OCI-LY7 (cell line): ENCODE results near the gene SNRNP27. TPM values are rescaled to one million over a fixed set of nuclear protein-coding genes. Genes with fewer than 3 reads are reported as not detected.

Experiments
- BruUV-seq: library from RNA; stranded (reverse); fragments of 400-500 nt; replicated peaks from 2 replicates; lab custom pipeline; 2021; lab: Mats Ljungman, UMichigan
- CTCF ChIA-PET: fragments of 300-600 bp; sonication (Branson Sonifier 250); formaldehyde crosslinking; loops from one replicate; lab custom pipeline; 2022; ENCODE audit warnings: antibody characterized with exemption; ENCODE audit not compliant: unreplicated experiment; lab: Charles Lee
- POLR2A ChIA-PET: fragments of 300-600 bp; sonication (Branson Sonifier 250); formaldehyde crosslinking; loops from one replicate; lab custom pipeline; 2022; ENCODE audit warnings: antibody characterized with exemption; lab: Charles Lee
- DNase-seq: peaks from one replicate; pipeline ENCODE4 v3.0.0-alpha.2; 2015; ENCODE audit warnings: low spot score
- H2AFZ ChIP-seq: fragments of 200-600 bp; sonication (generic), shearing (Covaris generic); 2 replicates; pipeline ENCODE4 v1.6.1; 2014; ENCODE audit warnings: mild to moderate bottlenecking, antibody characterized with exemption, low read length, moderate library complexity
- H3K27ac ChIP-seq: fragments of 200-600 bp; sonication (generic); 2 replicates; pipeline ENCODE4 v1.5.1; 2014; ENCODE audit warnings: mixed run types, low read depth, mild to moderate bottlenecking, moderate library complexity, low read length, inconsistent platforms; ENCODE audit not compliant: poor library complexity, severe bottlenecking
- H3K36me3 ChIP-seq: fragments of 200-600 bp; sonication (generic); 2 replicates; pipeline ENCODE4 v1.6.1; 2014; ENCODE audit warnings: mild to moderate bottlenecking, antibody characterized with exemption, low read length, moderate library complexity, mixed read lengths; ENCODE audit not compliant: insufficient read depth
- H3K4me1 ChIP-seq: fragments of 200-600 bp; sonication (generic); 2 replicates; pipeline ENCODE4 v1.5.1; 2014; ENCODE audit warnings: mild to moderate bottlenecking, low read length; ENCODE audit not compliant: insufficient read depth, poor library complexity, severe bottlenecking
- H3K4me2 ChIP-seq: fragments of 200-600 bp; sonication (generic); 2 replicates; pipeline ENCODE4 v1.6.1; 2014; ENCODE audit warnings: mild to moderate bottlenecking, low read length
- H3K4me3 ChIP-seq: fragments of 200-600 bp; sonication (generic); 2 replicates; pipeline ENCODE4 v1.5.1; 2014; ENCODE audit warnings: mild to moderate bottlenecking, low read depth, low read length; ENCODE audit not compliant: poor library complexity, severe bottlenecking
- H3K79me2 ChIP-seq: fragments of 200-600 bp; sonication (generic); 2 replicates; pipeline ENCODE4 v1.6.1; 2016; ENCODE audit warnings: low read depth, mild to moderate bottlenecking, low read length, moderate library complexity, mixed read lengths; ENCODE audit not compliant: insufficient read depth
- H3K9me2 ChIP-seq: fragments of 200-600 bp; sonication (generic); 2 replicates; pipeline ENCODE4 v1.6.1; 2016; ENCODE audit warnings: mild to moderate bottlenecking, low read length, mixed read lengths; ENCODE audit not compliant: insufficient read depth
- H3K9me3 ChIP-seq: fragments of 200-600 bp; sonication (generic); 2 replicates; pipeline ENCODE4 v1.6.1; 2014; ENCODE audit warnings: mild to moderate bottlenecking, mixed run types, low read length, mixed read lengths
- H4K20me1 ChIP-seq: fragments of 200-600 bp; sonication (generic); 2 replicates; pipeline ENCODE4 v1.6.1; 2014; ENCODE audit warnings: mild to moderate bottlenecking, antibody characterized with exemption, low read length, moderate library complexity, mixed read lengths; ENCODE audit not compliant: insufficient read depth
- EZH2phosphoT487 ChIP-seq: fragments of 200-600 bp; sonication (generic); IDR thresholded peaks from 2 replicates; pipeline ENCODE4 v1.6.1; 2018; ENCODE audit warnings: low read depth, borderline replicate concordance, mild to moderate bottlenecking, mixed run types, antibody characterized with exemption, low read length, moderate library complexity, mixed read lengths
- intact Hi-C: fragments of 100-400 bp; cut with micrococcal nuclease; formaldehyde crosslinking; loops from one replicate; pipeline ENCODE4 v1.10.0; 2022; ENCODE audit not compliant: unreplicated experiment
- total RNA-seq, 2 experiments: library from RNA; depleted of rRNA in 1 of 2; stranded (reverse); fragments of >200 nt in 1 of 2; shearing (Covaris generic) in 1 of 2; gene quantifications; 2 replicates each; pipeline ENCODE4 v1.2.3, GENCODE V29; 2014 to 2022
- TF ChIP-seq, protein P1 (sequence below): fragments of 200-600 bp; sonication (generic); conservative IDR thresholded peaks from 2 replicates; pipeline ENCODE4 v1.5.1; 2014; ENCODE audit warnings: mild to moderate bottlenecking, antibody characterized with exemption, low read length, moderate library complexity, mixed read lengths

The SNRNP27 gene
- total RNA-seq, 2 experiments from 2014 or later = 42.2 to 76.0 TPM

- Histone ChIP-seq H2AFZ (peak overlapping the region; percentile 90; the same call in 1 of the 2 replicates), H4K20me1 (no peaks in the 10 kb centered on the region), H3K4me2 (0 out of 2 replicates have a peak overlapping the region, but pooled peaks have one; percentile 56), H3K9me3 (no peaks in the 10 kb centered on the region), H3K4me3 (no peak overlapping the region), H3K79me2 (no peaks in the 10 kb centered on the region), H3K36me3 (no peaks in the 10 kb centered on the region), H3K4me1 (peaks cover 17% of the 10 kb centered on the region), H3K27ac (no peak overlapping the region), H3K9me2 (no peaks in the 10 kb centered on the region)
- BruUV-seq = no TSS peak
- ChIA-PET CTCF (no interaction called here), POLR2A (interaction anchor here (0.7 kb wide), 1 partner anchor 186 kb away, joined by 3 read pairs; no protein-coding TSS in a partner anchor)
- intact Hi-C loops = no loop called here
- TF ChIP-seq EZH2phosphoT487 = no peak
- TF ChIP-seq, protein P1, sequence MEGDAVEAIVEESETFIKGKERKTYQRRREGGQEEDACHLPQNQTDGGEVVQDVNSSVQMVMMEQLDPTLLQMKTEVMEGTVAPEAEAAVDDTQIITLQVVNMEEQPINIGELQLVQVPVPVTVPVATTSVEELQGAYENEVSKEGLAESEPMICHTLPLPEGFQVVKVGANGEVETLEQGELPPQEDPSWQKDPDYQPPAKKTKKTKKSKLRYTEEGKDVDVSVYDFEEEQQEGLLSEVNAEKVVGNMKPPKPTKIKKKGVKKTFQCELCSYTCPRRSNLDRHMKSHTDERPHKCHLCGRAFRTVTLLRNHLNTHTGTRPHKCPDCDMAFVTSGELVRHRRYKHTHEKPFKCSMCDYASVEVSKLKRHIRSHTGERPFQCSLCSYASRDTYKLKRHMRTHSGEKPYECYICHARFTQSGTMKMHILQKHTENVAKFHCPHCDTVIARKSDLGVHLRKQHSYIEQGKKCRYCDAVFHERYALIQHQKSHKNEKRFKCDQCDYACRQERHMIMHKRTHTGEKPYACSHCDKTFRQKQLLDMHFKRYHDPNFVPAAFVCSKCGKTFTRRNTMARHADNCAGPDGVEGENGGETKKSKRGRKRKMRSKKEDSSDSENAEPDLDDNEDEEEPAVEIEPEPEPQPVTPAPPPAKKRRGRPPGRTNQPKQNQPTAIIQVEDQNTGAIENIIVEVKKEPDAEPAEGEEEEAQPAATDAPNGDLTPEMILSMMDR = no peak
- no peak for DNase-seq
These were observed 52.2 kb downstream of the SNRNP27 start for GRCh38 chr2:69945941-69946340.

DNA sequence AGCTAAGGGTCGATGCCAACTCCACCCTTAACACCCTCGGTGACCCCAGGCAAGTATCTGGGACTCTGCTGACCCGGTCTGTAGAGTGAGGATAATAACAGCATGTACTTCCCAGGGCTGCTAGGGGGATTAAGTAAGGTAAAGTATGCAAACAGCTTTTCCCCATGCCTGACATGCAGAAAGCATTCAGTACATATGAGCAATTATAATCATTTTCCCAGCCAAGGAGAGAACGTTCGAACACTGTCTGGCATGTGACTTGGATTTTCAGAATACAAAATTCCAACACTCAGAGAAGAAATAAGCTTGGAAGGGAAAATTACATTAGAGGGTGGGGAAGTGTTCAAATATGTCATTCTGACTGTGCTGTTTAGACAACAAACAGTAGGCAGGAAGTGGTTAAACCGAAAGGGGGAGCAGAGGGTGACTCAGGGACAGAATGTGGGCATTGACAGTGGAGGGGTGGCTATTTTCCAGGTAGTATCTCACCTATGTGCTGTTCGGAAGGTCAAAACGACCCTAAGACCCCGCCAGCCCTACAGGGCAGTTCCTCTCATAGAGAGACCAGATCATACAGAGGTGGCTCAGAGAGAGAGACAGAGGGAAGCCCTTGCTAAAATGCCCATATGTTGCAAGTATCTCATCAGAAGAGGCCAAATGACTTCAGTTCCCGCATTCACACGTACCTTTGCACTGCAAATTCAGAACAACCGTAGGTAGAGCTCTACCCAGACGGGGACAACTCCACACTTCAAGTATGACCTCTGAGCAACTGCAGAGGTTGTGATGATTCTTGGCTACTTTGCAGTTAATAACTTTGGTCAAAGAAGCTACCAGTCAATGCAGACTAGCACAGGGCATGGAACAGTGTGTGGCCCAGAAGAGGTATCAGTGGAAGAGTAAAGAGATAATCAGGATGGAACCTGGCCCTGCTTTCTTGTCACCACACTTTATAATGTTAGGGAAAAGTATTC lies 52.9 kb downstream of the SNRNP27 start:
- intact Hi-C loops = no loop called here
- Histone ChIP-seq H3K36me3 (no peaks in the 10 kb centered on the region), H3K4me2 (peak overlapping the region; percentile 56), H3K9me3 (no peaks in the 10 kb centered on the region), H2AFZ (peak overlapping the region; percentile 90), H3K79me2 (no peaks in the 10 kb centered on the region), H3K4me1 (peaks cover 17% of the 10 kb centered on the region), H4K20me1 (no peaks in the 10 kb centered on the region), H3K9me2 (no peaks in the 10 kb centered on the region), H3K4me3 (peak overlapping the region; percentile 2), H3K27ac (no peak overlapping the region)
- peak; percentile 44 for DNase-seq
- TF ChIP-seq EZH2phosphoT487 = no peak
- TF ChIP-seq, protein P1 = no peak; the same call in 1 of the 2 replicates
- POLR2A ChIA-PET = interaction anchor here (0.7 kb wide), 2 partner anchors 53 to 186 kb away, joined by 3 read pairs; no protein-coding TSS in a partner anchor
- CTCF ChIA-PET = interaction anchor here (0.9 kb wide), 1 partner anchor 124 kb away, joined by 3 read pairs; no protein-coding TSS in a partner anchor
- BruUV-seq = no TSS peak
